ENCODE data around the gene SGF29. TPM values are rescaled to one million over a fixed set of nuclear protein-coding genes. Genes with fewer than 3 reads are reported as not detected.
"Not testable (repeated sequence)": the region's sequence is repeated elsewhere in the genome, so short reads cannot be mapped to it uniquely, and the experiment has no call there.

SGF29 gene
- total and polyA plus RNA-seq, 2 of the 8 experiments (the other 6 are each of a cell fraction or from before 2014, with no cell fraction given): 3.1 to 22.7 TPM

GRCh38 chr16:28599377-28600285 is 45.9 kb downstream of the SGF29 start:
- H3K9me3 ChIP-seq (ENCODE audit: insufficient read depth in 2 of 2, low read depth in 1 of 2, low read length in 1 of 2); H3K36me3 ChIP-seq (ENCODE audit: control insufficient read depth in 2 of 4, insufficient read depth in 4 of 4, low read length in 3 of 4); H3K56ac ChIP-seq (replicated peaks; ENCODE audit: insufficient read length, low read depth, low read length); H3K4me2 ChIP-seq (ENCODE audit: insufficient read depth in 1 of 2, low read depth in 2 of 2, low read length in 2 of 2); H4K91ac ChIP-seq (replicated peaks; ENCODE audit: insufficient read length, low read length); H2BK120ac ChIP-seq (replicated peaks; ENCODE audit: low read depth, low read length); H2AFZ ChIP-seq (ENCODE audit: low read length); H3K23ac ChIP-seq (ENCODE audit: insufficient read length); DNase-seq (ENCODE audit: low read depth in 1 of 2, low spot score in 2 of 2); H3K23me2 ChIP-seq (ENCODE audit: low read depth, low read length); H2BK15ac ChIP-seq (ENCODE audit: low read length); H2BK5ac ChIP-seq (ENCODE audit: low read depth, low read length); H3K27me3 ChIP-seq (replicated peaks in 1 of 4; ENCODE audit: control insufficient read depth in 3 of 4, extremely low read depth in 1 of 4, insufficient read depth in 3 of 4, low read length in 3 of 4); H2AK5ac ChIP-seq (ENCODE audit: low read depth, low read length); H2BK12ac ChIP-seq (ENCODE audit: low read depth, low read length); H3K4ac ChIP-seq (replicated peaks; ENCODE audit: insufficient read length, low read depth, low read length); H2BK20ac ChIP-seq (ENCODE audit: low read length); H3K27ac ChIP-seq (ENCODE audit: low read depth, low read length); H4K5ac ChIP-seq (ENCODE audit: insufficient read length, low read depth, low read length); H3K4me3 ChIP-seq (ENCODE audit: extremely low read depth in 1 of 4, insufficient read depth in 2 of 4, low read depth in 3 of 4, low read length in 4 of 4); FAIRE-seq; CTCF ChIA-PET (ENCODE audit: partially characterized antibody); POLR2A ChIA-PET (ENCODE audit: partially characterized antibody); H3K79me1 ChIP-seq (ENCODE audit: low read depth, low read length); H4K20me1 ChIP-seq (replicated peaks in 1 of 2; ENCODE audit: control insufficient read depth in 1 of 2, insufficient read depth in 2 of 2, low read length in 2 of 2); H3K79me2 ChIP-seq (ENCODE audit: control insufficient read depth in 1 of 2, insufficient read depth in 2 of 2, low read length in 2 of 2); H3K9ac ChIP-seq (replicated peaks in 1 of 4; ENCODE audit: extremely low read depth in 1 of 4, low read depth in 3 of 4, low read length in 3 of 4); H3K18ac ChIP-seq (ENCODE audit: extremely low read depth, low read length); H3K14ac ChIP-seq (ENCODE audit: insufficient read length); H4K8ac ChIP-seq (ENCODE audit: extremely low read depth, insufficient read depth, low read length): not testable (repeated sequence)
- H3K4me1 ChIP-seq (replicated peaks in 1 of 4; ENCODE audit: control insufficient read depth in 3 of 4, insufficient read depth in 4 of 4, low read length in 3 of 4): peaks cover 2 to 15% (median 7%) of the 10 kb centered on the region in 4 experiments
- no CpG with 5 or more reads among the region's 17 CpGs for WGBS, 2 experiments (ENCODE audit: extremely low coverage in 1 of 2, insufficient coverage in 1 of 2, insufficient read length in 1 of 2, insufficient replicate concordance in 2 of 2, low coverage in 1 of 2, low lambda C conversion rate in 2 of 2, missing lambda C conversion rate in 1 of 2)

- peaks cover 2 to 15% (median 6%) of the 10 kb centered on the region in 4 experiments for H3K4me1 ChIP-seq (replicated peaks in 1 of 4; ENCODE audit: control insufficient read depth in 3 of 4, insufficient read depth in 4 of 4, low read length in 3 of 4)
- H3K4ac ChIP-seq (replicated peaks; ENCODE audit: insufficient read length, low read depth, low read length); H3K36me3 ChIP-seq (ENCODE audit: control insufficient read depth in 2 of 4, insufficient read depth in 4 of 4, low read length in 3 of 4); H3K14ac ChIP-seq (ENCODE audit: insufficient read length); H3K79me2 ChIP-seq (ENCODE audit: control insufficient read depth in 1 of 2, insufficient read depth in 2 of 2, low read length in 2 of 2); H3K27me3 ChIP-seq (replicated peaks in 1 of 4; ENCODE audit: control insufficient read depth in 3 of 4, extremely low read depth in 1 of 4, insufficient read depth in 3 of 4, low read length in 3 of 4); H2BK15ac ChIP-seq (ENCODE audit: low read length); CTCF ChIA-PET (ENCODE audit: partially characterized antibody); H4K5ac ChIP-seq (ENCODE audit: insufficient read length, low read depth, low read length); H2BK12ac ChIP-seq (ENCODE audit: low read depth, low read length); H3K56ac ChIP-seq (replicated peaks; ENCODE audit: insufficient read length, low read depth, low read length); H3K23ac ChIP-seq (ENCODE audit: insufficient read length); H3K4me2 ChIP-seq (ENCODE audit: insufficient read depth in 1 of 2, low read depth in 2 of 2, low read length in 2 of 2); POLR2A ChIA-PET (ENCODE audit: partially characterized antibody); FAIRE-seq; H4K20me1 ChIP-seq (replicated peaks in 1 of 2; ENCODE audit: control insufficient read depth in 1 of 2, insufficient read depth in 2 of 2, low read length in 2 of 2); H2BK120ac ChIP-seq (replicated peaks; ENCODE audit: low read depth, low read length); H2AFZ ChIP-seq (ENCODE audit: low read length); H2BK20ac ChIP-seq (ENCODE audit: low read length); H4K8ac ChIP-seq (ENCODE audit: extremely low read depth, insufficient read depth, low read length); H3K9ac ChIP-seq (replicated peaks in 1 of 4; ENCODE audit: extremely low read depth in 1 of 4, low read depth in 3 of 4, low read length in 3 of 4); H4K91ac ChIP-seq (replicated peaks; ENCODE audit: insufficient read length, low read length); H3K27ac ChIP-seq (ENCODE audit: low read depth, low read length); H3K79me1 ChIP-seq (ENCODE audit: low read depth, low read length); DNase-seq (ENCODE audit: low read depth in 1 of 2, low spot score in 2 of 2); H2AK5ac ChIP-seq (ENCODE audit: low read depth, low read length); H3K18ac ChIP-seq (ENCODE audit: extremely low read depth, low read length); H3K9me3 ChIP-seq (ENCODE audit: insufficient read depth in 2 of 2, low read depth in 1 of 2, low read length in 1 of 2); H3K23me2 ChIP-seq (ENCODE audit: low read depth, low read length); H2BK5ac ChIP-seq (ENCODE audit: low read depth, low read length): not testable (repeated sequence)
- no CpG with 5 or more reads among the region's 20 CpGs for WGBS, 2 experiments (ENCODE audit: extremely low coverage in 1 of 2, insufficient coverage in 1 of 2, insufficient read length in 1 of 2, insufficient replicate concordance in 2 of 2, low coverage in 1 of 2, low lambda C conversion rate in 2 of 2, missing lambda C conversion rate in 1 of 2)
- H3K4me3 ChIP-seq (ENCODE audit: extremely low read depth in 1 of 4, insufficient read depth in 2 of 4, low read depth in 3 of 4, low read length in 4 of 4): peak overlapping the region in 1 of 4 experiments; percentile 43; a peak in 1 of 8 replicates
Observed at GRCh38 chr16:28600965-28601364, 47.2 kb downstream of the SGF29 start.

Data from H1 (cell line).